Measurements from ENCODE around the gene COPS9. TPM values are rescaled to one million over a fixed set of nuclear protein-coding genes. Genes with fewer than 3 reads are reported as not detected.

The COPS9 gene
- total and polyA plus RNA-seq, 10 of the 15 experiments (the other 5 are each of a cell fraction or from before 2014, with no cell fraction given), result 80.8 to 419 (median 213) TPM

DNA sequence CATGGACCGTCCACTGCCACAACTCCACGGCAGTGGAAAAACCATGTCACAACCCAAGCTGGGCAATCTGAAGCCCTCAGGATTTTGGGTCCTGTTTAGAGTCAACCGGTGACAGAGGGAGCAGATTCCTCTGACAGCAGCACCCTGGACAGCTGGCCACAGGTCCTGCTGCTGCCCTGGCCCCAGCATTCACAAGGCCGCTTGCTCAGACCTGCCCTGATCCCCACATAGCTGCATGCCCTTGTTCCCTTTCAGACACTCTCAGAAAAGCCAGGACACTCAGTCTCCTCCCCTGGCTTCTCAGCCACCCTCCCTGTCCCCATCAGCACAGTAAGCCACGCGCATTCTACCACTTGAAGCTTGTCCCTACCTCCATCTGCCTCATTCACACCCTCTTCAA is 1.6 kb downstream of the COPS9 start:
- H3K9me3 ChIP-seq (replicated peaks; ENCODE audit: control insufficient read depth, insufficient read depth, low read length), result no peaks in the 10 kb centered on the region
- no peak overlapping the region for H2AFZ ChIP-seq (ENCODE audit: control insufficient read depth, low read depth, low read length)
- H3K9ac ChIP-seq (ENCODE audit: control insufficient read depth, insufficient read depth, low read length), result peak overlapping the region; percentile 96; the same call in 1 of the 2 replicates
- H3K27me3 ChIP-seq (replicated peaks in 1 of 2; ENCODE audit: control insufficient read depth in 2 of 2, insufficient read depth in 2 of 2, low read length in 1 of 2), result no peaks in the 10 kb centered on the region; a peak in 1 of 4 replicates
- intact Hi-C loops (cut with micrococcal nuclease; ENCODE audit: unreplicated experiment) (no loop called here), in situ Hi-C loops (cut with MboI) (no loop called here)
- H4K20me1 ChIP-seq (ENCODE audit: control insufficient read depth, insufficient read depth), result no peaks in the 10 kb centered on the region
- RAD21 ChIA-PET (ENCODE audit: unreplicated experiment), result no interaction called here
- POLR2A ChIA-PET, result no interaction called here
- CTCF ChIA-PET, result no interaction called here
- peak overlapping the region; percentile 48; the same call in 1 of the 2 replicates for H3K4me2 ChIP-seq (ENCODE audit: control insufficient read depth, insufficient read depth)
- DNase-seq (ENCODE audit: low read depth, low spot score) (no peak), FAIRE-seq (no peak), ATAC-seq (no peak)
- peaks cover 11 to 21% of the 10 kb centered on the region in 2 experiments; a peak in 3 of 4 replicates for H3K36me3 ChIP-seq (ENCODE audit: control insufficient read depth in 2 of 2, insufficient read depth in 2 of 2, low read length in 1 of 2)
- H3K27ac ChIP-seq (ENCODE audit: control insufficient read depth, insufficient read depth), result no peak overlapping the region
- H3K4me1 ChIP-seq (ENCODE audit: control insufficient read depth, insufficient read depth, low read length), result no peaks in the 10 kb centered on the region; the same call in 1 of the 2 replicates
- BruUV-seq (replicated peaks), result no TSS peak
- 95% methylated on average over 6 of the region's 6 CpGs for WGBS (ENCODE audit: insufficient coverage, insufficient replicate concordance, low lambda C conversion rate, missing lambda C conversion rate)
- SMC1A ChIA-PET (ENCODE audit: uncharacterized antibody, unreplicated experiment), result no interaction called here
- peaks cover 19% of the 10 kb centered on the region for H3K79me2 ChIP-seq (ENCODE audit: control insufficient read depth, insufficient read depth, low read length)
- peak overlapping the region; percentile 96 for H3K4me3 ChIP-seq
- no peak for TF ChIP-seq GATAD2B (conservative IDR thresholded peaks at IDR 0.05; ENCODE audit: low read depth)
- no peak for TF ChIP-seq CREB1 (IDR thresholded peaks at IDR 0.05; ENCODE audit: low read depth)
- TF ChIP-seq YY1 (IDR thresholded peaks at IDR 0.05; ENCODE audit: low read depth, low read length), result no peak
- no peak for TF ChIP-seq HCFC1 (IDR thresholded peaks at IDR 0.05; ENCODE audit: low read length)
- TF ChIP-seq EED (IDR thresholded peaks at IDR 0.05; ENCODE audit: low read depth), result no peak
- TF ChIP-seq RELA (IDR thresholded peaks at IDR 0.05; ENCODE audit: borderline replicate concordance, partially characterized antibody), result no peak
- no peak for TF ChIP-seq IKZF1 (conservative IDR thresholded peaks at IDR 0.05)
- no peak for TF ChIP-seq EZH2 (IDR thresholded peaks at IDR 0.05; ENCODE audit: borderline replicate concordance, control insufficient read depth, low read depth, low read length)
- TF ChIP-seq DPF2 (IDR thresholded peaks at IDR 0.05), result no peak
- TF ChIP-seq, protein P1, sequence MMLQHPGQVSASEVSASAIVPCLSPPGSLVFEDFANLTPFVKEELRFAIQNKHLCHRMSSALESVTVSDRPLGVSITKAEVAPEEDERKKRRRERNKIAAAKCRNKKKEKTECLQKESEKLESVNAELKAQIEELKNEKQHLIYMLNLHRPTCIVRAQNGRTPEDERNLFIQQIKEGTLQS (IDR thresholded peaks at IDR 0.05; ENCODE audit: borderline replicate concordance, extremely low read depth, low read depth, low read length), result no peak
- TF ChIP-seq RCOR1 (conservative IDR thresholded peaks at IDR 0.05; ENCODE audit: low read depth, low read length), result no peak
- TF ChIP-seq, protein P2, sequence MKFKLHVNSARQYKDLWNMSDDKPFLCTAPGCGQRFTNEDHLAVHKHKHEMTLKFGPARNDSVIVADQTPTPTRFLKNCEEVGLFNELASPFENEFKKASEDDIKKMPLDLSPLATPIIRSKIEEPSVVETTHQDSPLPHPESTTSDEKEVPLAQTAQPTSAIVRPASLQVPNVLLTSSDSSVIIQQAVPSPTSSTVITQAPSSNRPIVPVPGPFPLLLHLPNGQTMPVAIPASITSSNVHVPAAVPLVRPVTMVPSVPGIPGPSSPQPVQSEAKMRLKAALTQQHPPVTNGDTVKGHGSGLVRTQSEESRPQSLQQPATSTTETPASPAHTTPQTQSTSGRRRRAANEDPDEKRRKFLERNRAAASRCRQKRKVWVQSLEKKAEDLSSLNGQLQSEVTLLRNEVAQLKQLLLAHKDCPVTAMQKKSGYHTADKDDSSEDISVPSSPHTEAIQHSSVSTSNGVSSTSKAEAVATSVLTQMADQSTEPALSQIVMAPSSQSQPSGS (IDR thresholded peaks at IDR 0.05; ENCODE audit: low read length), result no peak
- no peak for TF ChIP-seq CHD2 (IDR thresholded peaks at IDR 0.05; ENCODE audit: borderline replicate concordance, low read depth, low read length)
- TF ChIP-seq, protein P3, sequence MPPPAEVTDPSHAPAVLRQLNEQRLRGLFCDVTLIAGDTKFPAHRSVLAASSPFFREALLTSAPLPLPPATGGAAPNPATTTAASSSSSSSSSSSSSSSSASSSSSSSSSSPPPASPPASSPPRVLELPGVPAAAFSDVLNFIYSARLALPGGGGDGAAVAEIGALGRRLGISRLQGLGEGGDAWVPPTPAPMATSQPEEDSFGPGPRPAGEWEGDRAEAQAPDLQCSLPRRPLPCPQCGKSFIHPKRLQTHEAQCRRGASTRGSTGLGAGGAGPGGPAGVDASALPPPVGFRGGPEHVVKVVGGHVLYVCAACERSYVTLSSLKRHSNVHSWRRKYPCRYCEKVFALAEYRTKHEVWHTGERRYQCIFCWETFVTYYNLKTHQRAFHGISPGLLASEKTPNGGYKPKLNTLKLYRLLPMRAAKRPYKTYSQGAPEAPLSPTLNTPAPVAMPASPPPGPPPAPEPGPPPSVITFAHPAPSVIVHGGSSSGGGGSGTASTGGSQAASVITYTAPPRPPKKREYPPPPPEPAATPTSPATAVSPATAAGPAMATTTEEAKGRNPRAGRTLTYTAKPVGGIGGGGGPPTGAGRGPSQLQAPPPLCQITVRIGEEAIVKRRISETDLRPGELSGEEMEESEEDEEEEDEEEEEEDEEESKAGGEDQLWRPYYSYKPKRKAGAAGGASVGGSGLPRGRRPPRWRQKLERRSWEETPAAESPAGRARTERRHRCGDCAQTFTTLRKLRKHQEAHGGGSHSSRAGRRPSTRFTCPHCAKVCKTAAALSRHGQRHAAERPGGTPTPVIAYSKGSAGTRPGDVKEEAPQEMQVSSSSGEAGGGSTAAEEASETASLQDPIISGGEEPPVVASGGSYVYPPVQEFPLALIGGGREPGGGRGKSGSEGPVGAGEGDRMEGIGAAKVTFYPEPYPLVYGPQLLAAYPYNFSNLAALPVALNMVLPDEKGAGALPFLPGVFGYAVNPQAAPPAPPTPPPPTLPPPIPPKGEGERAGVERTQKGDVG (CRISPR knock-in tag; IDR thresholded peaks at IDR 0.05), result no peak
- no peak for TF ChIP-seq KAT2A (conservative IDR thresholded peaks at IDR 0.05; ENCODE audit: control insufficient read depth, low read depth, low read length)
- TF ChIP-seq, protein P4, sequence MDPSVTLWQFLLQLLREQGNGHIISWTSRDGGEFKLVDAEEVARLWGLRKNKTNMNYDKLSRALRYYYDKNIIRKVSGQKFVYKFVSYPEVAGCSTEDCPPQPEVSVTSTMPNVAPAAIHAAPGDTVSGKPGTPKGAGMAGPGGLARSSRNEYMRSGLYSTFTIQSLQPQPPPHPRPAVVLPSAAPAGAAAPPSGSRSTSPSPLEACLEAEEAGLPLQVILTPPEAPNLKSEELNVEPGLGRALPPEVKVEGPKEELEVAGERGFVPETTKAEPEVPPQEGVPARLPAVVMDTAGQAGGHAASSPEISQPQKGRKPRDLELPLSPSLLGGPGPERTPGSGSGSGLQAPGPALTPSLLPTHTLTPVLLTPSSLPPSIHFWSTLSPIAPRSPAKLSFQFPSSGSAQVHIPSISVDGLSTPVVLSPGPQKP (IDR thresholded peaks at IDR 0.05; ENCODE audit: low read depth, low read length), result no peak
- TF ChIP-seq, protein P5, sequence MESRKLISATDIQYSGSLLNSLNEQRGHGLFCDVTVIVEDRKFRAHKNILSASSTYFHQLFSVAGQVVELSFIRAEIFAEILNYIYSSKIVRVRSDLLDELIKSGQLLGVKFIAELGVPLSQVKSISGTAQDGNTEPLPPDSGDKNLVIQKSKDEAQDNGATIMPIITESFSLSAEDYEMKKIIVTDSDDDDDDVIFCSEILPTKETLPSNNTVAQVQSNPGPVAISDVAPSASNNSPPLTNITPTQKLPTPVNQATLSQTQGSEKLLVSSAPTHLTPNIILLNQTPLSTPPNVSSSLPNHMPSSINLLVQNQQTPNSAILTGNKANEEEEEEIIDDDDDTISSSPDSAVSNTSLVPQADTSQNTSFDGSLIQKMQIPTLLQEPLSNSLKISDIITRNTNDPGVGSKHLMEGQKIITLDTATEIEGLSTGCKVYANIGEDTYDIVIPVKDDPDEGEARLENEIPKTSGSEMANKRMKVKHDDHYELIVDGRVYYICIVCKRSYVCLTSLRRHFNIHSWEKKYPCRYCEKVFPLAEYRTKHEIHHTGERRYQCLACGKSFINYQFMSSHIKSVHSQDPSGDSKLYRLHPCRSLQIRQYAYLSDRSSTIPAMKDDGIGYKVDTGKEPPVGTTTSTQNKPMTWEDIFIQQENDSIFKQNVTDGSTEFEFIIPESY (IDR thresholded peaks at IDR 0.05), result no peak
- TF ChIP-seq FOXM1 (IDR thresholded peaks at IDR 0.05; ENCODE audit: low read depth, low read length), result no peak
